ENCODE results near the gene NEU3.

- no peak for TF ChIP-seq EZH2 (IDR thresholded peaks at IDR 0.05; ENCODE audit: insufficient read depth, low read length)
- TF ChIP-seq, protein P1, sequence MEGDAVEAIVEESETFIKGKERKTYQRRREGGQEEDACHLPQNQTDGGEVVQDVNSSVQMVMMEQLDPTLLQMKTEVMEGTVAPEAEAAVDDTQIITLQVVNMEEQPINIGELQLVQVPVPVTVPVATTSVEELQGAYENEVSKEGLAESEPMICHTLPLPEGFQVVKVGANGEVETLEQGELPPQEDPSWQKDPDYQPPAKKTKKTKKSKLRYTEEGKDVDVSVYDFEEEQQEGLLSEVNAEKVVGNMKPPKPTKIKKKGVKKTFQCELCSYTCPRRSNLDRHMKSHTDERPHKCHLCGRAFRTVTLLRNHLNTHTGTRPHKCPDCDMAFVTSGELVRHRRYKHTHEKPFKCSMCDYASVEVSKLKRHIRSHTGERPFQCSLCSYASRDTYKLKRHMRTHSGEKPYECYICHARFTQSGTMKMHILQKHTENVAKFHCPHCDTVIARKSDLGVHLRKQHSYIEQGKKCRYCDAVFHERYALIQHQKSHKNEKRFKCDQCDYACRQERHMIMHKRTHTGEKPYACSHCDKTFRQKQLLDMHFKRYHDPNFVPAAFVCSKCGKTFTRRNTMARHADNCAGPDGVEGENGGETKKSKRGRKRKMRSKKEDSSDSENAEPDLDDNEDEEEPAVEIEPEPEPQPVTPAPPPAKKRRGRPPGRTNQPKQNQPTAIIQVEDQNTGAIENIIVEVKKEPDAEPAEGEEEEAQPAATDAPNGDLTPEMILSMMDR (IDR thresholded peaks at IDR 0.05; ENCODE audit: insufficient read depth, low read depth, low read length) = no peak
These were observed 34.5 kb upstream of the NEU3 start for GRCh38 chr11:74954199-74954598.

All from astrocyte (in vitro differentiated cells and primary cell).